Measurements from ENCODE around the gene POTEC.
"Not testable (repeated sequence)": the region's sequence is repeated elsewhere in the genome, so short reads cannot be mapped to it uniquely, and the experiment has no call there.

POTEC gene

GRCh38 chr18:14543446-14543964 is at the start of gene POTEC:
POTEC (minus strand) TSS chr18:14543600; CDS start chr18:14543146, 454 bp downstream.
- DNase-seq (ENCODE audit: low read depth in 2 of 2, low spot score in 1 of 2) = not testable (repeated sequence)

- DNase-seq (ENCODE audit: low read depth in 2 of 2, low spot score in 1 of 2) = no peak
These were observed 34.6 kb upstream of the POTEC start for GRCh38 chr18:14577971-14578370.

- DNase-seq (ENCODE audit: low read depth in 2 of 2, low spot score in 1 of 2) = not testable (repeated sequence)
These were observed 16.1 kb upstream of the POTEC start for GRCh38 chr18:14559502-14559901.

- DNase-seq (ENCODE audit: low read depth in 2 of 2, low spot score in 1 of 2) = not testable (repeated sequence)
These were observed 11.7 kb downstream of the POTEC start for GRCh38 chr18:14531659-14532058.

- DNase-seq (ENCODE audit: low read depth in 2 of 2, low spot score in 1 of 2) = not testable (repeated sequence)
These were observed 32.7 kb downstream of the POTEC start for GRCh38 chr18:14510707-14511106.

GRCh38 chr18:14503691-14504090 is 39.7 kb downstream of the POTEC start:
- DNase-seq (ENCODE audit: low read depth in 2 of 2, low spot score in 1 of 2) = not testable (repeated sequence)

- DNase-seq (ENCODE audit: low read depth in 2 of 2, low spot score in 1 of 2) = not testable (repeated sequence)
These were observed 41.5 kb downstream of the POTEC start for GRCh38 chr18:14501894-14502293.

GRCh38 chr18:14489256-14490014 is 54.0 kb downstream of the POTEC start:
- DNase-seq (ENCODE audit: low read depth in 2 of 2, low spot score in 1 of 2) = not testable (repeated sequence)

GRCh38 chr18:14488789-14489188 is 54.6 kb downstream of the POTEC start:
- DNase-seq (ENCODE audit: low read depth in 2 of 2, low spot score in 1 of 2) = not testable (repeated sequence)

GRCh38 chr18:14486926-14487580 is 56.3 kb downstream of the POTEC start:
- not testable (repeated sequence) for DNase-seq (ENCODE audit: low read depth in 2 of 2, low spot score in 1 of 2)

GRCh38 chr18:14479076-14479475 is 64.3 kb downstream of the POTEC start:
- DNase-seq (ENCODE audit: low read depth in 2 of 2, low spot score in 1 of 2) = not testable (repeated sequence)

GRCh38 chr18:14475520-14475919 is 67.9 kb downstream of the POTEC start:
- not testable (repeated sequence) for DNase-seq (ENCODE audit: low read depth in 2 of 2, low spot score in 1 of 2)

GRCh38 chr18:14474752-14475151 is 68.6 kb downstream of the POTEC start:
- not testable (repeated sequence) for DNase-seq (ENCODE audit: low read depth in 2 of 2, low spot score in 1 of 2)

GRCh38 chr18:14474007-14474720 is 69.2 kb downstream of the POTEC start:
- not testable (repeated sequence) for DNase-seq (ENCODE audit: low read depth in 2 of 2, low spot score in 1 of 2)

- DNase-seq (ENCODE audit: low read depth in 2 of 2, low spot score in 1 of 2) = not testable (repeated sequence)
These were observed 70.0 kb downstream of the POTEC start for GRCh38 chr18:14473250-14474006.

- not testable (repeated sequence) for DNase-seq (ENCODE audit: low read depth in 2 of 2, low spot score in 1 of 2)
These were observed 72.1 kb downstream of the POTEC start for GRCh38 chr18:14471286-14471685.

GRCh38 chr18:14470446-14470845 is 73.0 kb downstream of the POTEC start:
- not testable (repeated sequence) for DNase-seq (ENCODE audit: low read depth in 2 of 2, low spot score in 1 of 2)

GRCh38 chr18:14470046-14470445 is 73.4 kb downstream of the POTEC start:
- DNase-seq (ENCODE audit: low read depth in 2 of 2, low spot score in 1 of 2) = not testable (repeated sequence)

- not testable (repeated sequence) for DNase-seq (ENCODE audit: low read depth in 2 of 2, low spot score in 1 of 2)
These were observed 77.4 kb downstream of the POTEC start for GRCh38 chr18:14465989-14466388.
